ENCODE data around the gene SPPL3. TPM values are rescaled to one million over a fixed set of nuclear protein-coding genes. Genes with fewer than 3 reads are reported as not detected.
A peak's percentile ranks its signal among the peaks of the same experiment; 100 is the strongest.

Gene SPPL3
- total and polyA plus RNA-seq, 4 donors, result 18.9 to 108 (median 67.8) TPM

GRCh38 chr12:120925740-120926563, 21.8 kb upstream of the SPPL3 start:
- 69% methylated on average over 15 of the region's 15 CpGs for WGBS (ENCODE audit: insufficient coverage)
- Histone ChIP-seq H3K27ac (ENCODE audit: low read depth, low read length) (no peak overlapping the region), H3K27me3 (ENCODE audit: control insufficient read depth, insufficient read depth, low read length) (no peaks in the 10 kb centered on the region), H3K9me3 (ENCODE audit: control insufficient read depth, insufficient read depth, low read length) (no peaks in the 10 kb centered on the region), H3K4me3 (ENCODE audit: low read depth, low read length) (no peak overlapping the region), H3K36me3 (ENCODE audit: control insufficient read depth, insufficient read depth, low read length) (no peaks in the 10 kb centered on the region), H3K4me1 (ENCODE audit: control insufficient read depth, insufficient read depth, low read length) (no peaks in the 10 kb centered on the region)
- DNase-seq (ENCODE audit: low read depth in 4 of 6, low spot score in 6 of 6), result no peak

GRCh38 chr12:120922279-120922678, 18.1 kb upstream of the SPPL3 start:
- whole genome bisulfite sequencing (ENCODE audit: insufficient coverage), result 25% methylated on average over 2 of the region's 3 CpGs
- no peak for DNase-seq (ENCODE audit: low read depth in 4 of 6, low spot score in 6 of 6)
- Histone ChIP-seq H3K36me3 (ENCODE audit: control insufficient read depth, insufficient read depth, low read length) (no peaks in the 10 kb centered on the region), H3K4me1 (ENCODE audit: control insufficient read depth, insufficient read depth, low read length) (no peaks in the 10 kb centered on the region), H3K9me3 (ENCODE audit: control insufficient read depth, insufficient read depth, low read length) (peaks cover 6% of the 10 kb centered on the region), H3K27me3 (ENCODE audit: control insufficient read depth, insufficient read depth, low read length) (no peaks in the 10 kb centered on the region), H3K27ac (ENCODE audit: low read depth, low read length) (no peak overlapping the region), H3K4me3 (ENCODE audit: low read depth, low read length) (no peak overlapping the region)

- H3K9me3 ChIP-seq (ENCODE audit: control insufficient read depth, insufficient read depth, low read length), result peaks cover 6% of the 10 kb centered on the region
- H3K4me3 ChIP-seq (ENCODE audit: low read depth, low read length), result no peak overlapping the region
- no peaks in the 10 kb centered on the region for H3K4me1 ChIP-seq (ENCODE audit: control insufficient read depth, insufficient read depth, low read length)
- no peak overlapping the region for H3K27ac ChIP-seq (ENCODE audit: low read depth, low read length)
- no peaks in the 10 kb centered on the region for H3K36me3 ChIP-seq (ENCODE audit: control insufficient read depth, insufficient read depth, low read length)
- H3K27me3 ChIP-seq (ENCODE audit: control insufficient read depth, insufficient read depth, low read length), result no peaks in the 10 kb centered on the region
- DNase-seq (ENCODE audit: low read depth in 4 of 6, low spot score in 6 of 6), result no peak
Measured at GRCh38 chr12:120921637-120922036, 17.5 kb upstream of the SPPL3 start.

GRCh38 chr12:120920178-120920577, 16.0 kb upstream of the SPPL3 start:
- no peak overlapping the region for H3K4me3 ChIP-seq (ENCODE audit: low read depth, low read length)
- no peaks in the 10 kb centered on the region for H3K36me3 ChIP-seq (ENCODE audit: control insufficient read depth, insufficient read depth, low read length)
- no peak overlapping the region for H3K27ac ChIP-seq (ENCODE audit: low read depth, low read length)
- no peak for DNase-seq (ENCODE audit: low read depth in 4 of 6, low spot score in 6 of 6)
- no peaks in the 10 kb centered on the region for H3K27me3 ChIP-seq (ENCODE audit: control insufficient read depth, insufficient read depth, low read length)
- H3K9me3 ChIP-seq (ENCODE audit: control insufficient read depth, insufficient read depth, low read length), result peaks cover 6% of the 10 kb centered on the region
- H3K4me1 ChIP-seq (ENCODE audit: control insufficient read depth, insufficient read depth, low read length), result no peaks in the 10 kb centered on the region
- 90% methylated on average over 3 of the region's 3 CpGs for WGBS (ENCODE audit: insufficient coverage)

GRCh38 chr12:120917748-120918147, 13.6 kb upstream of the SPPL3 start:
- Histone ChIP-seq H3K9me3 (ENCODE audit: control insufficient read depth, insufficient read depth, low read length) (peaks cover 6% of the 10 kb centered on the region), H3K36me3 (ENCODE audit: control insufficient read depth, insufficient read depth, low read length) (no peaks in the 10 kb centered on the region), H3K27ac (ENCODE audit: low read depth, low read length) (no peak overlapping the region), H3K27me3 (ENCODE audit: control insufficient read depth, insufficient read depth, low read length) (no peaks in the 10 kb centered on the region), H3K4me3 (ENCODE audit: low read depth, low read length) (no peak overlapping the region), H3K4me1 (ENCODE audit: control insufficient read depth, insufficient read depth, low read length) (no peaks in the 10 kb centered on the region)
- no CpG with 5 or more reads among the region's 2 CpGs for WGBS (ENCODE audit: insufficient coverage)
- no peak for DNase-seq (ENCODE audit: low read depth in 4 of 6, low spot score in 6 of 6)

- H3K4me1 ChIP-seq (ENCODE audit: control insufficient read depth, insufficient read depth, low read length), result no peaks in the 10 kb centered on the region
- H3K4me3 ChIP-seq (ENCODE audit: low read depth, low read length), result no peak overlapping the region
- H3K9me3 ChIP-seq (ENCODE audit: control insufficient read depth, insufficient read depth, low read length), result peaks cover 6% of the 10 kb centered on the region
- no peaks in the 10 kb centered on the region for H3K27me3 ChIP-seq (ENCODE audit: control insufficient read depth, insufficient read depth, low read length)
- H3K27ac ChIP-seq (ENCODE audit: low read depth, low read length), result no peak overlapping the region
- WGBS (ENCODE audit: insufficient coverage), result 96% methylated on average over 14 of the region's 14 CpGs
- DNase-seq (ENCODE audit: low read depth in 4 of 6, low spot score in 6 of 6), result no peak
- no peaks in the 10 kb centered on the region for H3K36me3 ChIP-seq (ENCODE audit: control insufficient read depth, insufficient read depth, low read length)
Measured at GRCh38 chr12:120916561-120916960, 12.4 kb upstream of the SPPL3 start.

GRCh38 chr12:120914794-120915193, 10.6 kb upstream of the SPPL3 start:
- 92% methylated on average over 7 of the region's 7 CpGs for WGBS (ENCODE audit: insufficient coverage)
- no peaks in the 10 kb centered on the region for H3K4me1 ChIP-seq (ENCODE audit: control insufficient read depth, insufficient read depth, low read length)
- H3K27me3 ChIP-seq (ENCODE audit: control insufficient read depth, insufficient read depth, low read length), result no peaks in the 10 kb centered on the region
- peaks cover 6% of the 10 kb centered on the region for H3K9me3 ChIP-seq (ENCODE audit: control insufficient read depth, insufficient read depth, low read length)
- H3K36me3 ChIP-seq (ENCODE audit: control insufficient read depth, insufficient read depth, low read length), result no peaks in the 10 kb centered on the region
- DNase-seq (ENCODE audit: low read depth in 4 of 6, low spot score in 6 of 6), result no peak
- H3K4me3 ChIP-seq (ENCODE audit: low read depth, low read length), result no peak overlapping the region
- H3K27ac ChIP-seq (ENCODE audit: low read depth, low read length), result no peak overlapping the region

GRCh38 chr12:120909633-120910298, 5.6 kb upstream of the SPPL3 start:
- no peaks in the 10 kb centered on the region for H3K9me3 ChIP-seq (ENCODE audit: control insufficient read depth, insufficient read depth, low read length)
- no peaks in the 10 kb centered on the region for H3K4me1 ChIP-seq (ENCODE audit: control insufficient read depth, insufficient read depth, low read length)
- no peak for DNase-seq (ENCODE audit: low read depth in 4 of 6, low spot score in 6 of 6)
- H3K27me3 ChIP-seq (ENCODE audit: control insufficient read depth, insufficient read depth, low read length), result no peaks in the 10 kb centered on the region
- WGBS (ENCODE audit: insufficient coverage), result 68% methylated on average over 2 of the region's 5 CpGs
- H3K4me3 ChIP-seq (ENCODE audit: low read depth, low read length), result no peak overlapping the region
- H3K27ac ChIP-seq (ENCODE audit: low read depth, low read length), result no peak overlapping the region
- H3K36me3 ChIP-seq (ENCODE audit: control insufficient read depth, insufficient read depth, low read length), result no peaks in the 10 kb centered on the region

GRCh38 chr12:120905856-120906384, 1.8 kb upstream of the SPPL3 start:
- 93% methylated on average over 3 of the region's 5 CpGs for WGBS (ENCODE audit: insufficient coverage)
- H3K36me3 ChIP-seq (ENCODE audit: control insufficient read depth, insufficient read depth, low read length), result no peaks in the 10 kb centered on the region
- peaks cover 15% of the 10 kb centered on the region for H3K4me1 ChIP-seq (ENCODE audit: control insufficient read depth, insufficient read depth, low read length)
- no peak overlapping the region for H3K4me3 ChIP-seq (ENCODE audit: low read depth, low read length)
- H3K27ac ChIP-seq (ENCODE audit: low read depth, low read length), result no peak overlapping the region
- DNase-seq (ENCODE audit: low read depth in 4 of 6, low spot score in 6 of 6), result peak in 1 of 6 donors; percentile 3
- H3K27me3 ChIP-seq (ENCODE audit: control insufficient read depth, insufficient read depth, low read length), result no peaks in the 10 kb centered on the region
- H3K9me3 ChIP-seq (ENCODE audit: control insufficient read depth, insufficient read depth, low read length), result no peaks in the 10 kb centered on the region
